Measurements from ENCODE around the gene RACK1.

DNA sequence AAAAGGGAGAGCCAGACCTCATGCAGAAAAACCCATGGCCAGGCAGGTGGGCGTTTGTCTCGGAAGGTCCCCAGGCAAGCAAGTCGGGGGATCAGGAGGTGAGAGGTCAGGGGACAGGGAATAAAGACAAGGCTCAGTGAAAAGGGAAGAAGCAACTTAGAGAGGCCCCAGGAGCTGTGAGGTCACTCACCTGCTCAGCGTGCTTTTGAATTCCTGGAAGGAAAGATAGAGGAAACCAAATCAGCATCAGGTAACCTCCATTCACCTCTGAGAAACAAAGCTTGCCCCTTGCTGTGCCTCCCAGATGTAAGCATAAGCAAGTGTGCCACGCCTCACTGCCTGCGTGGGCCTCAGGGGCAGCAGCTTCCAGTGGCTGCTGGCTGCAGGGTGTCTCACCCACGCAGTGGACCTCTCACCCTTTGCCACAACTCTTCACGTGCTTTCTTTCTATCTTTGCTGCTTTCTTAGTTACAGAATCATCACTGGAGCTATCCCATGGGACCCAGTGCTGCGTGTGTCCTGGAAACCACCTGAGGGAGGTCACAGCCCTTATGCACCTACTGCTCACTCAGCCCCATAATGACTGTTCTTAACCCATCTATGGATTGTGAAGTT, 44.7 kb downstream of the RACK1 start:
- TF ChIP-seq RCOR1 (IDR thresholded peaks at IDR 0.05; ENCODE audit: insufficient replicate concordance, low read length) (no peak), SMC3 (IDR thresholded peaks at IDR 0.05; ENCODE audit: low read depth, low read length) (no peak), RAD21 (IDR thresholded peaks at IDR 0.05; ENCODE audit: low read length) (no peak), POLR2A (IDR thresholded peaks at IDR 0.05; ENCODE audit: low read depth, low read length) (no peak), MXI1 (IDR thresholded peaks at IDR 0.05; ENCODE audit: borderline replicate concordance, low read depth, low read length) (no peak), CEBPB (IDR thresholded peaks at IDR 0.05; ENCODE audit: low read depth, low read length) (no peak), BHLHE40 (IDR thresholded peaks at IDR 0.05; ENCODE audit: low read depth, low read length) (no peak), MAFK (IDR thresholded peaks at IDR 0.05; ENCODE audit: low read depth, low read length) (no peak), NFE2L2 (IDR thresholded peaks at IDR 0.05; ENCODE audit: low read depth, low read length) (no peak)
- TF ChIP-seq, protein P1, sequence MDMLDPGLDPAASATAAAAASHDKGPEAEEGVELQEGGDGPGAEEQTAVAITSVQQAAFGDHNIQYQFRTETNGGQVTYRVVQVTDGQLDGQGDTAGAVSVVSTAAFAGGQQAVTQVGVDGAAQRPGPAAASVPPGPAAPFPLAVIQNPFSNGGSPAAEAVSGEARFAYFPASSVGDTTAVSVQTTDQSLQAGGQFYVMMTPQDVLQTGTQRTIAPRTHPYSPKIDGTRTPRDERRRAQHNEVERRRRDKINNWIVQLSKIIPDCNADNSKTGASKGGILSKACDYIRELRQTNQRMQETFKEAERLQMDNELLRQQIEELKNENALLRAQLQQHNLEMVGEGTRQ (IDR thresholded peaks at IDR 0.05; ENCODE audit: low read depth, low read length), result no peak
- TF ChIP-seq, protein P2, sequence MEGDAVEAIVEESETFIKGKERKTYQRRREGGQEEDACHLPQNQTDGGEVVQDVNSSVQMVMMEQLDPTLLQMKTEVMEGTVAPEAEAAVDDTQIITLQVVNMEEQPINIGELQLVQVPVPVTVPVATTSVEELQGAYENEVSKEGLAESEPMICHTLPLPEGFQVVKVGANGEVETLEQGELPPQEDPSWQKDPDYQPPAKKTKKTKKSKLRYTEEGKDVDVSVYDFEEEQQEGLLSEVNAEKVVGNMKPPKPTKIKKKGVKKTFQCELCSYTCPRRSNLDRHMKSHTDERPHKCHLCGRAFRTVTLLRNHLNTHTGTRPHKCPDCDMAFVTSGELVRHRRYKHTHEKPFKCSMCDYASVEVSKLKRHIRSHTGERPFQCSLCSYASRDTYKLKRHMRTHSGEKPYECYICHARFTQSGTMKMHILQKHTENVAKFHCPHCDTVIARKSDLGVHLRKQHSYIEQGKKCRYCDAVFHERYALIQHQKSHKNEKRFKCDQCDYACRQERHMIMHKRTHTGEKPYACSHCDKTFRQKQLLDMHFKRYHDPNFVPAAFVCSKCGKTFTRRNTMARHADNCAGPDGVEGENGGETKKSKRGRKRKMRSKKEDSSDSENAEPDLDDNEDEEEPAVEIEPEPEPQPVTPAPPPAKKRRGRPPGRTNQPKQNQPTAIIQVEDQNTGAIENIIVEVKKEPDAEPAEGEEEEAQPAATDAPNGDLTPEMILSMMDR (conservative IDR thresholded peaks at IDR 0.05; ENCODE audit: low read depth, low read length), result no peak
